Gastroesophageal sphincter (tissue), 4 donors: ENCODE results near the gene POLD2. TPM values are rescaled to one million over a fixed set of nuclear protein-coding genes. Genes with fewer than 3 reads are reported as not detected.

ENCODE experiments used
- ATAC-seq: fragments of 150-250 bp; one replicate; pipeline ENCODE4 v1.9.1; 2016; ENCODE audit warnings: mild to moderate bottlenecking, moderate library complexity
- H3K27ac ChIP-seq, 4 donors: fragments of 200-600 bp; sonication (generic) in 3 of 4; 1 replicate in 3 of 4; 2 replicates in 1 of 4; pipeline ENCODE4 v1.5.1; 2016 to 2019
- H3K27me3 ChIP-seq: fragments of 200-600 bp; sonication (generic); one replicate; pipeline ENCODE4 v1.5.1; 2019
- H3K36me3 ChIP-seq, 2 donors: fragments of 200-600 bp; sonication (generic); one replicate each; pipeline ENCODE4 v1.5.1; 2019; ENCODE audit warnings: control low read depth in 1 of 2
- H3K4me1 ChIP-seq, 3 donors: fragments of 200-600 bp; sonication (generic); 1 replicate in 2 of 3; 2 replicates in 1 of 3; pipeline ENCODE4 v1.5.1; 2016 to 2019; ENCODE audit warnings: control low read depth in 2 of 3
- H3K4me3 ChIP-seq, 2 donors: fragments of 200-600 bp; sonication (generic); one replicate each; pipeline ENCODE4 v1.5.1; 2019; ENCODE audit warnings: mild to moderate bottlenecking in 1 of 2, moderate library complexity in 1 of 2
- H3K9me3 ChIP-seq, 3 donors: fragments of 200-600 bp; sonication (generic); one replicate each; pipeline ENCODE4 v1.5.1; 2017 to 2019; ENCODE audit warnings: control low read depth in 2 of 3
- CTCF ChIP-seq, 4 experiments: fragments of 200-600 bp in 2 of 4; fragments of 450-650 bp in 2 of 4; sonication (generic) in 1 of 4; IDR thresholded peaks; one replicate each; pipeline ENCODE4 v1.5.1; 2017 to 2019; ENCODE audit warnings: antibody characterized with exemption in 4 of 4, mild to moderate bottlenecking in 2 of 4, moderate library complexity in 2 of 4
- EP300 ChIP-seq: sonication (generic); formaldehyde crosslinking; IDR thresholded peaks from one replicate; pipeline ENCODE4 v1.6.1; 2017; ENCODE audit warnings: antibody characterized with exemption, mild to moderate bottlenecking
- POLR2A ChIP-seq, 2 donors: fragments of 450-650 bp; IDR thresholded peaks; one replicate each; pipeline ENCODE4 v1.6.1; 2017; ENCODE audit warnings: antibody characterized with exemption in 2 of 2, mild to moderate bottlenecking in 2 of 2, moderate library complexity in 1 of 2
- POLR2AphosphoS5 ChIP-seq: sonication (generic); formaldehyde crosslinking; IDR thresholded peaks from one replicate; pipeline ENCODE4 v1.6.1; 2017; ENCODE audit warnings: antibody characterized with exemption
- WGBS, 2 donors: methylation state at CpG; one replicate each; pipeline ENCODE4 v1.1.5; 2018; ENCODE audit warnings: low coverage in 1 of 2; 5-methylcytosine and 5-hydroxymethylcytosine counted together
- total RNA-seq, 4 donors: library from RNA; depleted of rRNA; stranded (reverse); fragments of >200 nt; gene quantifications; one replicate each; pipeline ENCODE4 v1.1.0, GENCODE V29; 2016

POLD2 gene
- total RNA-seq, 4 donors from 2014 or later: 45.3 to 52.6 (median 50.8) TPM

- ATAC-seq: no peak
- peaks cover 0 to 66% (median 9%) of the 10 kb centered on the region in 3 donors for H3K4me1 ChIP-seq
Observed at GRCh38 chr7:44099669-44100068, 23.7 kb downstream of the POLD2 start.

GRCh38 chr7:44098092-44099068 lies 25.0 kb downstream of the POLD2 start:
- H3K36me3 ChIP-seq: no peaks in the 10 kb centered on the region
- no peak overlapping the region for H3K4me3 ChIP-seq
- no peak overlapping the region for H3K27ac ChIP-seq
- H3K9me3 ChIP-seq: no peaks in the 10 kb centered on the region
- WGBS, 2 donors: 86 to 91% methylated on average over 6 of the region's 6 CpGs
- no peak for ATAC-seq
- no peak for TF ChIP-seq POLR2AphosphoS5
- TF ChIP-seq POLR2A (IDR thresholded peaks at IDR 0.05): no peak
- no peak for TF ChIP-seq CTCF (IDR thresholded peaks at IDR 0.05)
- no peak for TF ChIP-seq EP300
- no peaks in the 10 kb centered on the region for H3K27me3 ChIP-seq
- peaks cover 0 to 65% (median 9%) of the 10 kb centered on the region in 3 donors for H3K4me1 ChIP-seq

More at GRCh38 chr7:44099669-44100068, 23.7 kb downstream of the POLD2 start:
- TF ChIP-seq CTCF (IDR thresholded peaks at IDR 0.05) (no peak), POLR2A (IDR thresholded peaks at IDR 0.05) (no peak), POLR2AphosphoS5 (no peak), EP300 (no peak)
- WGBS, 2 donors: 50 to 79% methylated on average over 4 of the region's 4 CpGs
- H3K27me3 ChIP-seq: no peaks in the 10 kb centered on the region
- no peaks in the 10 kb centered on the region for H3K36me3 ChIP-seq
- H3K9me3 ChIP-seq: no peaks in the 10 kb centered on the region
- H3K4me3 ChIP-seq: no peak overlapping the region
- peak overlapping the region in 2 of 4 donors; percentile 91 to 93 for H3K27ac ChIP-seq

- Histone ChIP-seq H3K27ac (peak overlapping the region in 1 of 4 donors; percentile 24), H3K27me3 (no peaks in the 10 kb centered on the region), H3K4me3 (no peak overlapping the region), H3K36me3 (no peaks in the 10 kb centered on the region), H3K9me3 (no peaks in the 10 kb centered on the region), H3K4me1 (peaks cover 0 to 58% (median 9%) of the 10 kb centered on the region in 3 donors)
- no peak for TF ChIP-seq CTCF (IDR thresholded peaks at IDR 0.05)
- TF ChIP-seq POLR2AphosphoS5: no peak
- no peak for TF ChIP-seq POLR2A (IDR thresholded peaks at IDR 0.05)
- TF ChIP-seq EP300: no peak
- no peak for ATAC-seq
- WGBS, 2 donors: 58 to 88% methylated on average over 3 to 8 of the region's 9 CpGs
Observed at GRCh38 chr7:44097064-44097932, 26.1 kb downstream of the POLD2 start.

GRCh38 chr7:44096326-44096881 lies 26.9 kb downstream of the POLD2 start:
- Histone ChIP-seq H3K4me3 (no peak overlapping the region), H3K9me3 (no peaks in the 10 kb centered on the region), H3K27me3 (no peaks in the 10 kb centered on the region), H3K27ac (no peak overlapping the region), H3K36me3 (no peaks in the 10 kb centered on the region), H3K4me1 (peaks cover 0 to 56% (median 9%) of the 10 kb centered on the region in 3 donors)
- TF ChIP-seq CTCF (IDR thresholded peaks at IDR 0.05): no peak
- TF ChIP-seq POLR2AphosphoS5: no peak
- no peak for TF ChIP-seq POLR2A (IDR thresholded peaks at IDR 0.05)
- TF ChIP-seq EP300: no peak
- WGBS, 2 donors: 71 to 83% methylated on average over 1 of the region's 8 CpGs
- ATAC-seq: no peak
